HG02981 (cell line): ENCODE measurements around the gene ATG2A.

ENCODE experiments used
- ATAC-seq: cut with Tn5 transposase; IDR thresholded peaks from one replicate; pipeline ENCODE4 v1.9.1; 2021; ENCODE audit warnings: mild to moderate bottlenecking, moderate library complexity; ENCODE audit not compliant: unreplicated experiment

ATG2A gene

GRCh38 chr11:64888406-64888728, 28.6 kb downstream of the ATG2A start:
- ATAC-seq: no peak

GRCh38 chr11:64887757-64888405, 29.1 kb downstream of the ATG2A start:
- peak; percentile 70 for ATAC-seq

GRCh38 chr11:64887234-64887756, 29.7 kb downstream of the ATG2A start:
- ATAC-seq: no peak

GRCh38 chr11:64885367-64886286, 31.4 kb downstream of the ATG2A start:
- ATAC-seq: no peak

GRCh38 chr11:64884019-64884418, 33.0 kb downstream of the ATG2A start:
- ATAC-seq: no peak

- no peak for ATAC-seq
Measured at GRCh38 chr11:64883575-64883974, 33.4 kb downstream of the ATG2A start.

- ATAC-seq: no peak
Measured at GRCh38 chr11:64882243-64882642, 34.8 kb downstream of the ATG2A start.

- ATAC-seq: no peak
Measured at GRCh38 chr11:64881476-64881875, 35.5 kb downstream of the ATG2A start.

GRCh38 chr11:64880240-64881001, 36.6 kb downstream of the ATG2A start:
- ATAC-seq: no peak

- no peak for ATAC-seq
Measured at GRCh38 chr11:64879244-64879900, 37.6 kb downstream of the ATG2A start.

- peak; percentile 65 for ATAC-seq
Measured at GRCh38 chr11:64878494-64879243, 38.3 kb downstream of the ATG2A start, which contains the start of gene EHD1. TSS of gene EHD1 (minus strand) at chr11:64878621. CDS start at chr11:64878464, 157 bp downstream.

- ATAC-seq: no peak
Measured at GRCh38 chr11:64878223-64878493, 38.9 kb downstream of the ATG2A start.

GRCh38 chr11:64877390-64878222, 39.4 kb downstream of the ATG2A start:
- peak; percentile 1 for ATAC-seq

GRCh38 chr11:64876835-64877341, 40.1 kb downstream of the ATG2A start:
- no peak for ATAC-seq

- no peak for ATAC-seq
Measured at GRCh38 chr11:64876229-64876750, 40.7 kb downstream of the ATG2A start.

GRCh38 chr11:64875369-64876228, 41.4 kb downstream of the ATG2A start:
- ATAC-seq: no peak

- ATAC-seq: no peak
Measured at GRCh38 chr11:64874308-64875240, 42.4 kb downstream of the ATG2A start.
